SU-DHL-6 (cell line): ENCODE results near the gene EPHA7.

Experiments
- EZH2phosphoT487 ChIP-seq: fragments of 200-600 bp; sonication (generic), shearing (Covaris generic); conservative IDR thresholded peaks from 2 replicates; pipeline ENCODE4 v1.6.1; 2018; ENCODE audit warnings: mild to moderate bottlenecking, antibody characterized with exemption, low read length, moderate library complexity, mixed read lengths
- TF ChIP-seq, protein P1 (sequence below): fragments of 200-600 bp; sonication (generic); IDR thresholded peaks from one replicate; pipeline ENCODE4 v1.5.1; 2017; ENCODE audit warnings: antibody characterized with exemption, mild to moderate bottlenecking, low read length, moderate library complexity; ENCODE audit not compliant: insufficient read depth, poor library complexity, severe bottlenecking

DNA sequence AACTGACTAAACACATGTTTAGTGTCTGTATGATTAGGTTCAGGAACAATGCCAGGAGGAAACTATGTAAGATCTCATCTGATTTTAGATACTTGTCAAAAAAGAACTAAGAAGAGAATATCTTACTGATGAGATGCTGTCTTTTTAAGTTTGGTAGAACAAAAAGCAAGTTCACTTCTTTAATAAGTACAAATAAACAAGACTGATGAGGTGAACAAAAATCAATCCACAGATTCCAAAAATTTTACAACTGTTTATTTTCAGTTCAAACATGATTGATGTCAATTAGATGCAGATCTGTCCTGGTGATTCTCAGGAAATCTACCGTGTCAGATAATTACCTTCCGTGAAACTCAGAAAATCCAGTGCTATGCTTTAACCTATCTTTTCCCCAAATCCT lies 24.9 kb downstream of the EPHA7 start:
- TF ChIP-seq, protein P1, sequence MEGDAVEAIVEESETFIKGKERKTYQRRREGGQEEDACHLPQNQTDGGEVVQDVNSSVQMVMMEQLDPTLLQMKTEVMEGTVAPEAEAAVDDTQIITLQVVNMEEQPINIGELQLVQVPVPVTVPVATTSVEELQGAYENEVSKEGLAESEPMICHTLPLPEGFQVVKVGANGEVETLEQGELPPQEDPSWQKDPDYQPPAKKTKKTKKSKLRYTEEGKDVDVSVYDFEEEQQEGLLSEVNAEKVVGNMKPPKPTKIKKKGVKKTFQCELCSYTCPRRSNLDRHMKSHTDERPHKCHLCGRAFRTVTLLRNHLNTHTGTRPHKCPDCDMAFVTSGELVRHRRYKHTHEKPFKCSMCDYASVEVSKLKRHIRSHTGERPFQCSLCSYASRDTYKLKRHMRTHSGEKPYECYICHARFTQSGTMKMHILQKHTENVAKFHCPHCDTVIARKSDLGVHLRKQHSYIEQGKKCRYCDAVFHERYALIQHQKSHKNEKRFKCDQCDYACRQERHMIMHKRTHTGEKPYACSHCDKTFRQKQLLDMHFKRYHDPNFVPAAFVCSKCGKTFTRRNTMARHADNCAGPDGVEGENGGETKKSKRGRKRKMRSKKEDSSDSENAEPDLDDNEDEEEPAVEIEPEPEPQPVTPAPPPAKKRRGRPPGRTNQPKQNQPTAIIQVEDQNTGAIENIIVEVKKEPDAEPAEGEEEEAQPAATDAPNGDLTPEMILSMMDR, result no peak
- no peak for TF ChIP-seq EZH2phosphoT487
